ENCODE data around the gene MAPT. TPM values are rescaled to one million over a fixed set of nuclear protein-coding genes. Genes with fewer than 3 reads are reported as not detected.

MAPT gene
- total and polyA plus RNA-seq, 2 of the 4 experiments (the other 2 are of a cell fraction) = 0.18 to 0.19 TPM

DNA sequence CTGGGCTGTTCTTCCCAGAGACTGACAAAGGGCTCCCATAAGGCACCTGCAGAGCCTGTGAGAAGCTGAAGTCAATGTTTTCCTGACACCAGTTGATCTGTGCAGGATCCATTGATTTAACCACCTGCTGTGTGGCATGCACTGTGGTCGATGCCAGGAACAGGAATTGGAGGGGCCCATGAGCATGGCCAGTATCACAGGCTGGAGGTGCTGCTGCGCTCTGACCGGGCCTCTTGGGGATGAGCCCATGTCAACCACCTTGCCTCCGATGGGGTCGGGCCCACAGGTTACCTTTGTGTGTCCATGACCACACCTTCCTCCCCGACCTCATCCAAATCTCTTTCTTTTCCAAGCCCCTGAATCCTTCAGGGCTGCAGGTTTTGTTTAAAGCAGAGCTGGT, 86.5 kb downstream of the MAPT start:
- Histone ChIP-seq H2AK5ac (ENCODE audit: low read depth, low read length) (no peak overlapping the region), H4K5ac (ENCODE audit: low read depth, low read length) (no peak overlapping the region), H3K9me3 (ENCODE audit: control insufficient read depth, insufficient read depth, low read length) (no peaks in the 10 kb centered on the region), H3K9ac (ENCODE audit: low read depth, low read length) (no peak overlapping the region), H2BK15ac (ENCODE audit: low read depth, low read length) (no peak overlapping the region), H3K79me1 (ENCODE audit: low read depth in 1 of 2, low read length in 2 of 2) (no peaks in the 10 kb centered on the region), H3K27ac (ENCODE audit: insufficient read depth, low read length) (no peak overlapping the region), H2BK20ac (ENCODE audit: low read depth, low read length) (no peak overlapping the region), H3K36me3 (ENCODE audit: control insufficient read depth, insufficient read depth, low read length) (no peaks in the 10 kb centered on the region), H4K8ac (ENCODE audit: low read depth in 2 of 2, low read length in 2 of 2) (no peak overlapping the region), H3K56ac (ENCODE audit: extremely low read depth, insufficient read depth, low read length) (no peak overlapping the region), H4K20me1 (ENCODE audit: insufficient read depth, low read length) (no peaks in the 10 kb centered on the region), H3K4me3 (ENCODE audit: insufficient read depth, low read depth, low read length) (no peak overlapping the region), H4K91ac (ENCODE audit: insufficient read depth, low read depth, low read length) (no peak overlapping the region), H3K23ac (ENCODE audit: low read depth, low read length) (no peak overlapping the region), H3K18ac (ENCODE audit: low read depth, low read length) (no peak overlapping the region), H2BK120ac (ENCODE audit: low read depth, low read length) (no peak overlapping the region), H3K4me1 (ENCODE audit: control insufficient read depth, insufficient read depth, low read length) (no peaks in the 10 kb centered on the region), H3K27me3 (ENCODE audit: control insufficient read depth, insufficient read depth, low read length) (peaks cover 51% of the 10 kb centered on the region), H2BK5ac (ENCODE audit: low read depth, low read length, poor library complexity, severe bottlenecking) (no peak overlapping the region), H3K9me1 (ENCODE audit: insufficient read depth, low read length) (no peaks in the 10 kb centered on the region), H3K4ac (ENCODE audit: low read depth, low read length) (no peak overlapping the region), H3K14ac (replicated peaks; ENCODE audit: low read depth, low read length) (no peak overlapping the region), H3K4me2 (ENCODE audit: low read depth, low read length) (no peak overlapping the region), H2AK9ac (replicated peaks; ENCODE audit: low read depth, low read length, poor library complexity) (no peak overlapping the region), H2AFZ (replicated peaks; ENCODE audit: low read length, poor library complexity) (no peak overlapping the region)
- DNase-seq (no peak), ATAC-seq (ENCODE audit: low read depth) (no peak)
- POLR2A ChIA-PET (ENCODE audit: unreplicated experiment) = no interaction called here
- CTCF ChIA-PET = no interaction called here
- dilution Hi-C loops (cut with HindIII; ENCODE audit: low sequenced_read_pairs, unreplicated experiment) (no loop called here), intact Hi-C loops (cut with micrococcal nuclease) (no loop called here), in situ Hi-C loops (cut with MboI; ENCODE audit: low sequenced_read_pairs) (no loop called here)
- no CpG with 5 or more reads among the region's 6 CpGs for WGBS, 2 experiments (ENCODE audit: extremely low coverage in 2 of 2, insufficient read length in 1 of 2)
- no TSS peak for BruUV-seq (replicated peaks)
- TF ChIP-seq SMC3 (IDR thresholded peaks at IDR 0.05; ENCODE audit: low read depth, low read length) = no peak
- no peak for TF ChIP-seq BHLHE40 (IDR thresholded peaks at IDR 0.05; ENCODE audit: low read depth, low read length)
- no peak for TF ChIP-seq NFE2L2 (IDR thresholded peaks at IDR 0.05; ENCODE audit: low read depth, low read length)
- no peak for TF ChIP-seq RAD21 (IDR thresholded peaks at IDR 0.05; ENCODE audit: low read length)

Data from IMR-90 (cell line).